NCI-H446 (cell line): ENCODE measurements around the gene MFGE8.

Source experiments
- DNase-seq, 2 experiments: peaks; one replicate each; lab custom pipeline; 2025; lab: John Stamatoyannopoulos, UW

The MFGE8 gene

DNA sequence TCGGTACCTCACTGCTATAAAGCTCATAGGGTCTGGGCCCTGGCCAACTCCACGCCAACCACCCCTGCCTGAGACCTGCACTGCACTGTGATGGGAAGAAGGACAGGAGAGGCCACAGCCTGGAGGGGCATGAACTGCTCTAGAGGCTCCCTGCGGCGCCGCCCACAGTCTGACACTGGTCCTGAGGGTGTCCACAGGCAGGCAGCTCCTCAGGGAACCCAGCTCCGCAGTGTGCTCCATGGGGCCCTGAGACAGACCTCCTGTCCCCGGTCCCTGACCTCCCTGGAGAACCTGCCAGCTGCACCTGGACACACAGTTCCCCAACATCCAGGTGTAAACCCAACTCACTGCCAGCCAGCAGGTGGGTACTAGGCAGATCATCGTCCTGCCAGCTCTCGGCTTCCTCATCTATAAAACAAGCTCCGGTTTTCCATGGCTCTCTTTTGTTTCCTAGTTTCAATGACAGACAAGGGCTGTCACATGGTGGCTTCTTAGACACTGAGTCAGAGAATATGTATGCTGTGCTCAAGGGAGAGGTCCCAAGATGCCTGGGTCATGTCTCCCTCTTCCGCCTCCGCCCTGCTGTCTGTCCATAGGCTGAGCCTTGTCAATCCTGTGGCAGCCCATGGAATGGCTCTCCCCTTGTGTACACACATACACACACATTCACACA, 12.7 kb downstream of the MFGE8 start:
- no peak for DNase-seq

DNA sequence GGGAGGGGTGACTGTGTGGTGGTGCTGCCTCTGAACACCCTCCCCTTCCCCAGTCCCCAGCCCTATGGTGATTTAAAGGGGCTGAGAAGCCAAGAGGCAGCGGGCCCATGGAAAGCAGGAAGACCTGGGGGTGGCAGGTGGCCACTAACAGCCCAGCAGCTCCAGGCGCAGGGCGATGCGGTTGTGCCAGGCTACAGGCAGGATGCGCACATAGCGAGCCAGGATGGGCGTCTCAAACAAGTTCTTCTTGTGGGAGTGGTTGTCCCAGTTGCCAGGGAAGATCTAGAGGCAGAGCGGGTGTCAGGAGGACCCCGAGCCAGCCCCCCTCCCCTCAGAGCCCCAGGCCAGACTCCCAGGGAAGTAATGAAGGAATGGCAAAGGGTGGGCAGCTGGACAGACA, 13.9 kb downstream of the MFGE8 start:
- DNase-seq, result no peak

DNA sequence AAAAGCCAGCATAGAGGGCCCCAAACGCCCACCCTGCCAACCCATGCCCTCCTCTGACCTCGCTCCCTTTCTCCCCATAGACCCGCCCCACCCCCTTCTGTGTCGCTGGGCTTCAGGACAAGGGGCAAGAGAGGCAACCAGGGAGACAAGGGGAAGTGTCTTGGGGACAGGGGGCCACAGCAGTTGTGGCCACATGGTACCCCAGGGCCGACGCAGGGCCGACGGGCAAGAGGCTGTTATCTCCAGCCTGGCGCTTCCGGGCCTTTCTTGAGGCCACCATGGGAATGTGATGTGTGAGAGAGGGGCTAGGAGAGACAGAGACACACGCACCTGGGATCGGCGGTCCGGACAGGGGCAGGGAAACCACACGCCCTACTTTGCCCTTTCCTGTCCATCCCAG, 14.4 kb downstream of the MFGE8 start:
- DNase-seq, result no peak

DNA sequence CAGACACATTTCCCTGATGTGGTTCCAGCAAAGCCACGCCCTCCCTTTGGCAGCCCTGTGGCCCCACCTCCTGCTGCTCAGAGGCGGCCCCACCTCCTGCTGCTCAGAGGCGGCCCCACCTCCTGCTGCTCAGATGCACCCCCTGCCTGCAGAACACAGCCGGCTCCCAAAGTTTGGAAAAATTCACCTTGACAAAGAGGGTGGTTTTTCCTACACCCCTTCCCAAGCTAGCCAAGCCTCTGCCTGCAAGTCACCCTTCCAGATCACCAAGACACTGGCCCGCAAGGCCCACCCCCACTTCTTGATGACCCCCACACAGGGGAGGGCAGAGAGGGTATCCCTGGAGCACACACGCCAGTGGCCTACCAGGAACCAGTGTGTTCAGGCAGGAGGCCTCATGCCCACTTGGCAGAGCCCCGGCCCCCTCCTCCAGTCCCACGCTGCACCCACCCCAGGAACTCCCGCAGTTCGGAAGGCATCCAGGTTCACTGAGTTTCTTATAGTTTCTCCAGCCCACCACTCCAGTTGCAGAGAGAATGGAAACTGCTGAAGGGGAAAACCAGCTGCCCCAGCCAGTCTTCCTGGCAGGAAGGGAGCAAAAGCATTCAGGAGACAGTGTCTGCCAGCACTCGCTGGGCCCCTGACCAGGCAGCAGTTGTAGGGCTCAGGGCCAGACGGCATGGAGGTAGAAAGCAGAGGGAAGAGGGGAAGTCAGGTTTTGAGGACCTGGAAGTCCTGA, 15.6 kb downstream of the MFGE8 start:
- DNase-seq, result peak in 1 of 2 experiments; percentile 50

DNA sequence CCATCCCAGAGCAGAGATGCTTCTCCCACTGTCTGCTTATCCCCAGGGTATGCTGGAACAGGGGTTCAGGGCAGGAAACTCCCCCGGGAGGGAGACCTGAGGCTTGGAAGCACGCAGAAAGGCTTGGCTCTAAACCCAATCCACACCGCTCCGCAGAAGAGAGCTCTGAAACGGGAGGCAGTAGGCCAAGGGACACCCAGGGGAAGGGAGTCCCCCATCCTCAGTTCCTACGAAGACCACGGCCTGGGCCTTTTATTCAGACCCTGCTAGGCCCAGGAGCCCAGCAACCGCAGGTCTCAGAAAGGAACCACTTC, 16.1 kb downstream of the MFGE8 start:
- DNase-seq, result no peak

DNA sequence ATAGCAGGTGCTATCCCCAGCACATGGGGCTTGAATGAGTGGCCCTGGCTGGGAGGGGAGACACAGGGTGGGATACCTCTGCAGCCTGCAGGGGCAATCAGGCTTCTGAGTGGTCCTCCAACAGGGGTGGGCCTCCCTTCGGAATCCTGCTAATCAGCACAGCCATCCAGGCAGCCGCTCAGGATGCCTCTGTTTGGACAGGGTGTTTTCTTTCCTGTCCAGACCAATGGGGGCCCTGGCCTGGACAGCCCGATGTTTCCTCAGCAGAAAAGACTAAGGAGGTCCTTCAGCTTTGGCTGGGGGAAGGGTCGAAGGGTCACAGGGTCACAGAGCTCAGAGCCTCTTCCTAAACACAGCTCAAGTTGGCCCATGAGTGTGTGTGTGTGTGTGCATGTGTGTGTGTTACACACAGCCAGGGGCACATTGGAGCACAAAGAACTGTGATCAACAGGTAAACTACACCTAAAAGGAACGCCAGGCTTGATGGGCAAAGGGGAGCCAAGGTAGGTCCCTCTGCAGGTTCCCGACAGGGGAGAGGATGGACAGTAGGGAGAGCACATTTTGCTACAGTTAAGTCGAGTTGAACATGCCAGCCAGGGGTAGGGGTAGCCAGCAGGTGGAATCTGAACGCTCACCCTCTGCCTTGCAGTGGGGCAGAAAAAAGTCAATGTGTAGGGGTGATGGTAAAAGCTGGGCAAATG, 16.7 kb downstream of the MFGE8 start:
- no peak for DNase-seq

DNA sequence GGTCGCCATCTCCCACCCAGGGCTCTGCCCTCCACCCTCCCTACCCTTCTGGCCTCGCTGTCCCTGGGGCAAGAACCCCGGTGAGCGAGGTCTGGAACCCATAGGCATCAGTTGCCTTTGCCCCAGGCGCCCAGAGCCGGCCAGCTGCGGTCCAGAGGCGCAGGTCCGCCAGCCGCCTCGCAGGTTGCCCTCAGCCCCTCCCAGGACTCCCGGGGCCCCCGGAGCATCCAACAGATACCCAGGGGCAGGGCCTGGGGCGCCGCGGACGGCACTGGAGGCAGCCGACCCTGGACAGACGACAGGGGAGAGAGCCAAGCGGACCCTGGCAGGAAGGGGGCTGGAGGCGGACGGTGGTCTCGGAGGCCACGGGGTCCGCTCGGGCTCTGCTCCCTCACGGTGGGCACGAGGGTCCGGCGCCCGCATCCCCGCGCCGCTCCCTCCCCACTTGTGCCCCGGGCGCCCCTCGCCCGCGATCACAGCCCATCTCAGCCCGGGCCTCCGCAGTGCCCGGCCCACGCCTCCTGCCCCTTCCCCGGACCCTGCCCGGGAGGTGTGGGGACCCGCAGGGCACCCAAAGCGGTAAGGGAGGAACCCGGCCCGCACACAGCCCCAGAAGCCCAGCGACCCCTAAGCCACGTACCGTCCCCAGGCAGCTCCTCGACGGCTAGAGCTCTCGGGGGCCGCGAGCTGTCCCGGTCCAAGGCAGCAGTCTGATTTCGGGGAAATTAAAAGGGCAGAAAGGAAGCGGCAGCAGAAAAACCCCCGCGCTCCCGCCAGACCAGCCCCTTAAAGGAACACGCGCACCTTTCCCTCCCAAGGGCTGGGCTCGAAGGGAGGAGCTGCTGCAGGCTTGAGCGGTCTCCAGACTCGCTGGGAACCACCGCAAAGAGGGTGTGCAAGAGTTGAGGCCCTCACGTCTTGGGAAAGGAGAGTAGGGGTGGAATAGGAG, 18.1 kb downstream of the MFGE8 start, which contains the start of gene HAPLN3:
Gene HAPLN3 (minus strand): TSS at position 726 of the 949 bp plus-strand sequence. CDS start 8,246 bp downstream, outside the sequence.
- DNase-seq, result no peak

DNA sequence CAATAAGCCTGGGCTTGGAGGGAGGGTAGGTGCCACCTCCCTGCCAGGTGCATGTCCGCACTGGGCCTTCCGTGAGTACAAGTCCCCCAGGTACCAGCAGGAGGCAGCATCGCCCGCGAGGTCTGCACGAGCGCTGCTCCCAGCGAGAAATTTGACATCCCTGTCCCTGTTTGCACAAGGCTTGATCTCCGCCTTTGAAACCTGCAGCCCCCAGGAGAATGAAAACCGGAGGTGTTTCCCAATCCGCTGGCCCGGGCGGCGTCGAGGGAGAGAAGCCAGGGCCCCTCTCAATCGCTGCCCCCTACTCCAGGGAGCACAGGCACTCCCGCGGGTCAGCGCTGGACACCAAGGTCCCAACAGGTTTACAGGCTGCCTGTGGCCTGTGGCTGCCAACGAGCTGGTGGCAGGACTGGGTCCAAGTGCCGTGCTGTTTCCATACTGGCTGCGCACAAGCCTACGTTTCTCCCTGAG, 18.8 kb downstream of the MFGE8 start:
- no peak for DNase-seq

DNA sequence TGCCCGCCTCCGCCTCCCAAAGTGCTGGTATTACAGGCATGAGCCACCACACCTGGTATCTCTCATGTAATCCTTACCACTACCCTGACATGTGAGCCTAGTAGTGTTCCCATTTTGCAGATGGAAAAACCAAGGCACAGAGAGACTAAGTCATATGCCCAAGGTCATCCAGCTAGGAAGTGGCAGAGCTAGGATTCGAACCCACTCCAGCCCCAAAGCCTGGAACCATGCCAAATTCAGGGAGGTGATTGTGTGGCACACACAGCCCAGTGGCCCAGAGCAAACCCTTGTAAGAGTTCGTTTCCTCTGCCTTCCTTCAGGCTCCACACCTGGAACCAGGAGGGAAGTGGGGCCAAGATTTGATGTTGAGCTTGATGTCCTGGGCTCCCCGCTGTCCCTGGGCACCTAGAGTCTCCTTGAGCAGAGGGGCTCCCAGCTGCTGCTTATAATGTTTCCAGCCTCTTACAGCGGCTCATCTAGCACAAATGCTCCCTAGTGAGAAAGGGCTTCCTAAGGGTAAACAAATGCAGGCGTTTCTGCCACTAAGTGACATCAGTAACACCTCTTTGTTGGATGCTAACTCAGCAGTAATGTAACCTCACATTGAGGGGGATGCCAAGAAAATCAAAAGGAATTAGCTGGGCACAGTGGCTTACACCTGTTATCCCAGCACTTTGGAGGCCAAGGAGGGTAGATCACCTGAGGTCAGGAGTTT, 21.5 kb downstream of the MFGE8 start:
- DNase-seq, result no peak

DNA sequence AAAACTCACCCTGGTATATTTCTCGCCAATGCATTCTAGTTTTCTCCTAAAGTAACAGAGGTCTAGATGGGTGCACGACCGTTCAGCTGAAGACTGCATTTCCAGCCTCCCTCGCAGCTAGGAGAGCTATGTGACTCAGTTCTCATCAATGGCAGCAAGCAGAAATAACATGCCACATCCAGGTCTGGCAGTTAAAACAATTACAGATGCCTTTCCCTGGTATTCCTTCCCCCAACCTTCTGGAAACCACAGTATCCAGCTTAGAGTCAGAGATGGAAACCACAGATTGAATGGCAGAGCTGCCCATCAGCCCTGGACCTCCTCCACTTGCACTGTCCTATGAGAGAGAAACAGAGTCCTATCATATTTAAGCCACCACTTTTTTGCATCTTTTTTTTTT, 22.7 kb downstream of the MFGE8 start:
- no peak for DNase-seq

DNA sequence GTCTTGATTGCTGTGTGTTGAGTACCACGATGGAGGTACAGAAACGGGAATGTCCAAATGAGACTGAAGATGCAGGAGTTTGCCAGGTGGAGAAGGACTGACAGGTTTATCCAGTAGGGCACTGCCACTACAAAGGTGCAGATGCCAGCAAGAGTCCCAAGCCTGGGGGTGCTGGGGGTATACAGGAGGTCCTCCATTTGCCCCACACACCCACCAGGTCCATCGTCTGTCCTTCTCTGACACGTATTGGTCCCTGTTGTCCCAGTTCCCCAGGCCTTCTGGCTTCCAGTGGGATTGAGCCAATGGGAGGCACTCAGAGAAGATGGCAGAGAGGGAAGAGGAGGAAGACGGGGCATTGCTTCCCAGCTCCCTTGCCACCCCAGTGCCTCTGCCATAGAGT, 24.5 kb downstream of the MFGE8 start:
- DNase-seq, result no peak

DNA sequence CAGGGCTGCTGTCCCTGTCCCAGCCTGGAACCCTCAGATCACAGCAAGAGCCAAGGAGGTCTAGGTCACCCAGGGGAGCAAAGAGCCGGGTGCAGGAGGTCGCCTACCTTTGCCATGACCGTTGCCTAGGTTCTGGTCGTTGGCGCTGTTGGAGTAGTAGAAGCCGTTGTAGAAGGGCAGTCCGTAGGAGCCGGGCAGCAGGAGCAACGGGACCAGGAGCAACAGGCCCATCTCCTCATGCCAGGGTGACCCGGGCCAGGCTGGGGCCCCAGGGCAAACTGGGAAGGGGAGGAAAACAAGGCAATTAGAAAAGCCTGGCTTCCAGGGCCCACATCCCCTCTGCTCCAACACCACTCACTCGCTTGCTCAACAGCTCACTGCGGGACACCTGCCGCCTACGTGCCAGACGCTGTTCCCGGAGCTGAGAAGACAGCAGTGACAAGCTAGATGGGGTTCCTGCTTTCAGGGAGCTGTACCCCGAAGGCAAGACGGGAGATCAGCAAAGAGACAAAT, 26.1 kb downstream of the MFGE8 start:
- DNase-seq, result no peak

DNA sequence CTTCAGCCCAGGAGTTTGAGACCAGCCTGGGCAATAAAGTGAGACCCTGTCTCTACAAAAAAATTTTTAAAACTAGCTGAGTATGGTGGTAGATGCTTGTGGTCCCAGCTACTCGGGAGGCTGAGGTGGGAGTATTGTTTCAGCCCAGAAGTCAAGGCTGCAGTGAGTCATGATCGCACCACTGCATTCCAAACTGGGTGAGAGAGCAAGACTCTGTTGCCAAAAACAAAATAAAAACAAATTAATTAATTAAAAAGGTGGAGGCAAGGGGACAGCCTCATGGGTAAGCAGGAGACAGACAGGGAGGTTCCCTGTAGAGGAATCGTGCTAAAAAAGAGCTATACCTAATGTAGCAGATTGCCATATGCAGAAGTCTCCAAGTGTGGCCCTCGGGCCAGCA, 30.4 kb downstream of the MFGE8 start:
- DNase-seq, result no peak

DNA sequence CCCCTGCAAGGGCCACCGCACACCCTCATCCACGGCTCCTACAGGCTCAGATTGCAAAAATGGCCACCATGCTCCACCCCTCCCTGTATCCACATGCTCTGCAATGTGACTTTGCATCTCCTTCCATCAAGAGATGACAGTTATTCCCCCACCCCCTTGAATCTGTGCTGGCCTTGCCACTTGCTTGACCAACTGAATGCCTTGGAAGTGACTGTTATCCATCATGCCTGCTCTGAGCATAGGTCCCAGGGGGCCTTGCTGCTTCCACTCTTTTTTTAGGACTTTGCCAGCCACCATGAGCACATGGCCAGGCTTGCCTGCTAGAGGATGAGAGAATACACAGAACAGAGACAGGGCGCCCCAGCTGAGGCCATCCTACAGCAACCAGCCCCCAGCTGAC, 31.4 kb downstream of the MFGE8 start:
- no peak for DNase-seq

DNA sequence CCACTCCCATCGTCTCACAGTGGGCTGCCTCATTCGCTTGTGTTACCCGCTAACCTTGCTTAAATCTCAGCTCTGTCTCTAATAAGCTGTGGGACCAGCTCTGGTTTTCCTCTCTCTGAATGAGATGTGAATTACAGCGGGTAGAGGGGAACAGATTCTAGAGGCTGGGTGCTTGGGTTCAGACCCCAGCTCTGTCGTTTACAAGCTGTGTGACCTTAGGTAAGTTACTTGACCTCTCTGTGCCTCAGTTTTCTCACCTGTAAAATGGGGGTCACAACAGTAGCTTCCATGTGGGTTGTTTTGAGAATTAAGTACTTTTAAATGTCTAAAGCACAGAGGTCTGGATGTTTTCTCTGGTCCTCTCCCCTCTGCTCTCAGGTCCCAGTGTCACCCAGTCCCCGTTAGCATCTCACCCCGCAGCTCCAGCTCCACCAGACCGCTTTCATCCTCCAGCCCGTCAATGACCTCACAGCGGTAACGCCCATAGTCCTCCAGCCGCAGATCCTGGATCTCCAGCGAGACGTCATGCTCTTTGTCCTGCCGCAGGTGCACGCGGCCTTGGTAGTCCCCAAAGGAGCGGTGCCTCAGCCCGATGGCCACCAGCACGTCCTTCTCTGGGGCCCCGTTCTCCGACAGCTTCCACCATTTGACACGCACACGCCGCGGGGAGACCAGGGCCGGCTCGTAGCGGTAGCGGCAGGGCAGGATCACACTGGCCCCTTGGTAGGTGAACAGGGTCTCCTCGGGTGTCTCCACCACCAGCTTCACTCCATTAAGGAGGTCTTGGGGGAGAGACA, 32.0 kb downstream of the MFGE8 start:
- no peak for DNase-seq

DNA sequence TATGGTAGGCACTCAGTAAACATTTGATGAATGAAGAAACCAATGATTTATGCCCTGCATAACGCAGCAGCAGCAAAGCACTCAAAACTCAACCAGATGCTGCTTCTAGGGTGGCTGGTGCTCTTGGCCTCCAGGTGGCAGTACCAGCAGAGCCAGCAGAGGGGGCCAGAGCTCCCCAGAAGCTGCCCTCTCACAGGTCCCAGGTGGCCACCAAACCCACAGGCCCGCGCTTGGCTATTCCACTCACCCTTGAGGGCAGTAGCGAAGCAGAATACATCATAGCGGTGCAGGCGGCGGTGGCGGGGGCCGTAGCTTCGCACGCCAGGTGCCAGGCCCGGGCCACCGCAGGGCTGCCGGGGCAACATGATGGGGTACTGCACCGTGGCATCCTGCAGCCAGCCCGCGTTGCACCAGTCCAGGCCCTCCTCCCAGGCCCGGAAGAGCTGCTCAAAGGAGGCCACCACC, 34.4 kb downstream of the MFGE8 start:
- DNase-seq, result peak in 1 of 2 experiments; percentile 33

DNA sequence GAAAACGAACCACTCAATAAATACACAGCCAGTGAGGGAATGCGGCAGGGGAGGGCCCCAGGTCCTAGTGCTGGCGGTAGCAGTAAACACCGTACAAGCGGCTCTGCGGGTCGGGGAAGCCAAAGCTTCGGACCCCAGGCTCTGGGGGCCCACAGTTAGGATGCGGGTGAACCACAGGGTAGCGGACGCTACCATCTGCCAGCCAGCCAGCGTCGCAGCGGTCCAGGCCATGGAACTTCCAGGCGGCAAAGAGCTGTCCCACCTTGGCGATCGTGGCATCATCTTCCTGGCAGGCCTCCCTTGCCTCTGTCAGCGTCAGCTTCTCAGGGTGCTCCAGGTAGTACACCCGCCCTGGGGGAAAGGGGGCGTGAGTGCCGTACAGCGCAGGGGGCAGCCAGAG, 35.3 kb downstream of the MFGE8 start:
- no peak for DNase-seq

DNA sequence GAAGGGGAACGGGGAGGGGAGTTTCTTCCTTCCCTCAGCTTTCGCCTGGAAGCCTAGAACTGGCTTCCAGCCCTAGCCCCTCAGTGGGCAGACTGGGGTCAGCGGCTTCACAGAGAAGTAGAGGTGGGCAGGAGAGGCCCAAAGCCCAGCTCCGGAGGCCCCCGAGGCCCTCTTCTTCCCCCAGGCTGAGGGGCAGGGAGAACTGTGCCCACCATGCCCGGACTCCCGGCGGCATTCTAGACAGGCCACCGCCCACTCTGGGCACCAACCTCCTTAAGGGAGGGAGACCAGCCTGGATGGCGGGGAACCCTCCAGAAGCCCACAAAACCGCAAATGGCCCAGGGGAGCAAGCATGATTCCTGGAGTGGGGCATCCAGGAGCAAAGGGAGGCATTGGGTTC, 35.8 kb downstream of the MFGE8 start:
- DNase-seq, result no peak

DNA sequence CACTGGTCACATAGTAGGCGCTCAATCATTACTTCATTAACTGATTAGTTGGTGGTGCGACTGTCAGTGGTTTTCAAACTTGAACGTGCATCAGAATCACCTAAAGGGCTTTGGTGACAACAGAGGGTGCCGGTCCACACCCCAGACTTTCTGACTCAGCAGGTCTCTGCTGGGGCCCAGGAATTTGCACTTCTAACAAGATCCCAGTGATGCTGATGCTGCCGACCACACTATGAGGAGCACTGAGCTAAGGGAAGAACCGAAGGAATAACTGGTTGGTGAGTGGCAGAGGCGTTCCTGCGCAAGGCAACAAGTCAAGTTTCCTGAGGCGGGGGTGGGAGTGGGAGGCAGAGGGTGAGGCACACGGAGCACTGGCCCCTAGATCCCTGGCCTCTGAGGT, 36.6 kb downstream of the MFGE8 start:
- DNase-seq, result no peak

DNA sequence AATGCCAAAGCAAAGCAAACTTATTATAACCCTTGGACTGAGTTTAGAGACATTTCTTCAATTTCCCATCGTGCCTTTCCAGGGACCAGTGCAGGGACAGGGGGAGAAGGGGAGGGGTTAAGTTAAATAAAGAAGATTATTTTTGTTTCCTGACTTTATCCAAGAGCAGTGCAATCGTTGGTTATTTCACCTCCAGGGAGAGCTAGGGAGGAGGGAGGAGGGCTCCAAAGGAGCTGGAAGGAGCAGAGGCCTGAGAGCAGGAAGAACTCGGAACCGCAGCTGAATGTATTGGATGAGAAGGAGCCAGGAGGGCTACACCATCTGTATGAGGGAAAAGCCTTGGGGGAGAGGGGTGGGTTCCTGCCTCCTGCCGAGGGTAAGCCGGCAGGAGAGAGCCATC, 38.5 kb downstream of the MFGE8 start:
- DNase-seq, result no peak
